ENCODE data around the gene GIGYF1.

Gene GIGYF1

GRCh38 chr7:100683659-100684533 lies 10.2 kb downstream of the GIGYF1 start:
- DNase-seq = no peak

DNA sequence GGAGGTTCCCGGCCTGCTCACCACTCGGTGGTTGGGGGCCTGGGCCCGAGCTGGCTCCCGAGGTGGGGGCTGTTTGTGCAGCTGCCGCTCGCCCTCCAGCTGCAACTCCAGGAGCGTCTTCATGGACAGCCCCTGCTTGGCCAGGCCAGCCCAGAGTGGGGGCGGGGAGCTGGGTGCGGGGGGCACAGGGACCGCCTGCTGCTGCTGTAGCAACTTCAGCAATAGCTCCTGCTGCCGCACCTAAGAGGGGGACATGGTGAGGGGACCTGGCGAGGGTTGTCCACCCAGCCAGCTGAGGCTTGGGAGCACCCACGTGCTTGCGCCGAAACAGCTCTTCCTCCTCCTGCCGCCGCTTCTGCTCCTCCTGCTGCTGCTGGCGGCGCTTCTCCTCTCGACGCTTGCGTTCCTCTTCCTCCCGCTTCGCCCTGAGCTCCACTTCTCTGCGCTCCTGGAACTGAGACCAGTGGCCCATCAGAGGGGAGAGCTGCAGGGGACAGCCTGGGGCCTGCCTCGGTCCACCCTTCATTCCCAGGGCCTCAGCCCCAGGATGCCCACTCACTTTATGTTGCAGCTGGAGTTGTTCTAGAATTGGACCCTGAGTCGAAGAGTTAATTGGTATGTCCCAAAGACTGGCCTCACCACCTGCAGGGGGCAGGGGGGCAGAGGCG lies 10.9 kb downstream of the GIGYF1 start:
- DNase-seq = no peak

DNA sequence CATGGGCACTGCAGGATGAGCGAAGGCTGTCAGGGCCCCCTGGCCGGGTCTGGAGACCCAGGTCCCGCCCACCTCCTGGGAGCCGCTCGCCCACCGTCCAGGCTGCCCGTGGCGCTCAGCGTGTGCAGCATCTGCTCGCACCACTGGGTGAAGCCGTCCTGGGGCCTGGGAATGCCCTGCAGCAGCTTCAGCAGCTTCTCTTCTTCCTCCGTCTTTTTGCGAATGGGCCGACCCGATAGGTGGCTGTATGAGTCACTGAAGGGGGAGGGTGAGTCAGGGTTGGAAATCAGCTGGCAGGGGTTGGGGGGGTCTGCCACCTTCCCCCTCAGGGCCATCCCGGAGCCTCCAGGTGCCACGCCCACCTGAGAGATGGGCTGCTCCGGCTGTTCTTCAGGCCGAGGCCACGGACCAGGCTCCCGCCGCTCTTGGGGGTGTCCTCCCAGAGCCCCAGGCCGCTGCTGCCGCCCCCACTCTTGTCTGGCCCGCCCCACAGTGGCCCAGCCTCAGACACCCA lies 11.8 kb downstream of the GIGYF1 start:
- DNase-seq = peak; percentile 34

- no peak for DNase-seq
Observed at GRCh38 chr7:100681491-100682227, 12.4 kb downstream of the GIGYF1 start.

- DNase-seq = no peak
Observed at GRCh38 chr7:100680576-100681271, 13.3 kb downstream of the GIGYF1 start.

- no peak for DNase-seq
Observed at GRCh38 chr7:100679927-100680575, 14.0 kb downstream of the GIGYF1 start.

- DNase-seq = no peak
Observed at GRCh38 chr7:100679129-100679926, 14.7 kb downstream of the GIGYF1 start.

DNA sequence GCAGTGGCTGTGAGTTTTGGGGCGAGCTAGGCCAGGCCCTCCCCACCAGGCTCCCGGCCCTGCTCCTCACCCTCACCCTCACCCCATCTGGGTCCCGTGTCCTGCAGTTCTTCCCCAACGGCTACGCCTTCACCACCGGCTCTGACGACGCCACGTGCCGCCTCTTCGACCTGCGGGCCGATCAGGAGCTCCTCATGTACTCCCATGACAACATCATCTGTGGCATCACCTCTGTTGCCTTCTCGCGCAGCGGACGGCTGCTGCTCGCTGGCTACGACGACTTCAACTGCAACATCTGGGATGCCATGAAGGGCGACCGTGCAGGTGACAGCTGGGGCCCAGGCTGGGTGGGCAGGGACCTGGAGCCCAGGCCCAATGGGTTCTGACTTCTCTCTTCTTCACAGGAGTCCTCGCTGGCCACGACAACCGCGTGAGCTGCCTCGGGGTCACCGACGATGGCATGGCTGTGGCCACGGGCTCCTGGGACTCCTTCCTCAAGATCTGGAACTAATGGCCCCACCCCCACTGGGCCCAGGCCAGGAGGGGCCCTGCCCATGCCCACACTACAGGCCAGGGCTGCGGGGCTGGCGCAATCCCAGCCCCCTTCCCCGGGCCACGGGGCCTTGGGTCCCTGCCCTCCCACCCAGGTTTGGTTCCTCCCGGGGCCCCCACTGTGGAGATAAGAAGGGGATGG lies 15.6 kb downstream of the GIGYF1 start:
- DNase-seq = no peak

GRCh38 chr7:100677308-100678267 lies 16.5 kb downstream of the GIGYF1 start:
- no peak for DNase-seq

DNA sequence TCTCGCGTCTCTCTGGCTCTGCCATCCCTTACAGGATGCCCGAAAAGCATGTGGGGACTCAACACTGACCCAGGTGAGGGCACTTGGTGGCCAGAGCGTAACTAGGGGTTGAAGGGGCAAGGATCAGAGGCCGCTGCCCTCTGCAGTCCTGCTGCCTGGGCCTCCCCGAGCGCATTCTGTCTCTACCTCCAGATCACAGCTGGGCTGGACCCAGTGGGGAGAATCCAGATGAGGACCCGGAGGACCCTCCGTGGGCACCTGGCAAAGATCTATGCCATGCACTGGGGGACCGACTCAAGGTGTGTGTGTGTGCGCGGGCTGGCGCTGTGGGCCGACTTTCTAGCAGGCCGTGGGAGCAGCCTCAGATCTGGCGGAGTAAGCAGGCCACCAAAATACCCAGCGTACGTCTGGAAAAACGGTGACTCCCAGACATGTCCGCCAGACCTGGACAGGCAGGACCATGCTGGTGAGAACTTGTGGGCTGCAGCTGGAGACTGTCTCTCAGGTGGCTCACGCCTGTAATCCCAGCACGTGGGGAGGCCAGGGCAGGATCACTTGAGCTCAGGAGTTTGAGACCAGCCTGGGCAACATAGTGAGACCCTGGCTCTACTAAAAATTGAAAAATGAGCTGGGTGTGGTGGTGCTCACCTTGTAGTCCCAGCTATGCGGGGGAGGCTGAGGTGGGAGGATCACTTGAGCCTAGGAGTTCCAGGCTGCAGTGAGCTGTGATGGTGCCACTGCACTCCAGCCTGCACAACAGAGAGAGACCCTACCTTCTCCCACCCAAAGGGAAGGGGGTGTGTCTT lies 17.3 kb downstream of the GIGYF1 start:
- DNase-seq = no peak

- DNase-seq = peak; percentile 92
Observed at GRCh38 chr7:100675581-100676350, 18.3 kb downstream of the GIGYF1 start.

DNA sequence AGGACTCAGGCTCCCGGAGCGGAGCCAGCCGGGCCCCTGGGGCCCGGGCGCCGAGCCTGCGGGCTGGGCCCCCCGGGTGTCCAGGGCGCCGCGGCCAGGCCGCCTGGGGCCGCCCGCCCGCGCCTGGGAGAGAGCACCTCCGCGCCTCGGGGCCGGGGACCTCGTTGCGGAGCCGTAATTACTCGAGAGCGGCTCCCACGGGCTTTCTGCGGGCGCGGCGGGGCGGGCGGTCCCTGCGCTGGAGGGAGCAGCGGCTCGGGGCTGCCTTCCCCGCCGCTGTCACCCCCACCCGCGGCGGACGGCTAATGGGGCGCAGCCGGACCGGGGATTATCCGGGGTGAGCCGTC lies 19.0 kb downstream of the GIGYF1 start:
- peak; percentile 46 for DNase-seq

DNA sequence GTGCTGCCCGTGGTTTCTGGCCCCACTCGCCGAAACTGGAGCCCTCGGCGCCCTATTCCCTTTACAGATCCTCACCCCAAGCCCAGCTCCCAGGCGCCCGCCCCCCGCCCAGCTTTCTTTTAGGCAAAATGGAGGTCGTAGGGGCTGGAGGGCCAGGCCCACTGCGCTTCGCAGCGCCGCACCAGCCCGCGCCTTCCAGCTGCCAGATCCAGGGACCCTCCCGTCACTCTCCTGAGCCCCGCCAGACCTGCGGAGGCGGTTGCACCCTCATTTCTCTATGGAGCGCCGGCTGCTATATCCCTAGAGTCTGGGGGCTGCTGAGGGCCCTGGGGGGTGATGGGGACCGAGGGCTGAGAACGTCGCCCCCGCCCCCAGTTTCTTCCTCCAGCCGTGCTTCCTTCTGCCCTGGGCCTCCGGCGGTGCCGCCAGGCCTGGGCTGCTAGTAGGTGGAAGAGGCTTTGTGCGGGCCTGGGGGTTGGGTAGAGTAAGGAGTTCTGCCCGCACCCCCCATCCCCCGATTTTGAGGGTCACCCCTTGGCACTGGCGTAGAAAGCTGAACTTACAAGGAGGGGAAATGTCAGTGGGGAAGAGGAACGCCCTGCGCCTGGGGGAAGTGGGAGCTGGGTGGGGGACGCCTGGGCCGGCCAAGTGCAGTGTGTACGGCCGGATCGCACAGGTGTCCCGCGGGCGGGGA lies 19.5 kb downstream of the GIGYF1 start:
- DNase-seq = peak; percentile 41

DNA sequence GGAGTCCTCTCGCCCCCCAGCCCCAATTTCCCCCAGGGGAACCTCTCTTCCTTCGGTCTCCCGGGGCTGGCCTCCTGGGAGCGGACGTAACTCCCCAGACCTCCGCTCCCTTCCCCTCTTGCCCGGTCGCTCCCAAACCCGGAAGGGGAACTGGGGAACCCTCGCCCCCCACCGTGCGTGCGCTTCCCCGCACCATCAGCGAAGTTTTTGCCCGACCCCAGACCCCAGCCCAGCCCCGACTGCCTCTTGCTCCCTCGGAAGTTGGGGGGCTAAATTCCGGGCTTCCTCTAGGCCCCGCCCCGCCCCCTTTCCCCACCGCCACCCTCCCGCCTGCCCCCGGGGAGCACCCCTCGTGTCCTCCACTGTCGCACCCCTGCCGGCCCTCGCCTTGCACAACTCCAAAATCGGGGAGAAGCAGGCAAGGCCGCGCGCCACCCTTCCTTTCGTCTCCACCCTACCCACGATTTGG lies 20.1 kb downstream of the GIGYF1 start:
- peak; percentile 63 for DNase-seq

GRCh38 chr7:100673302-100673941 lies 20.6 kb downstream of the GIGYF1 start, which contains the start of gene GNB2:
Gene GNB2 (plus strand): TSS chr7:100673740. CDS start chr7:100676266, 2,526 bp downstream.
- peak; percentile 99 for DNase-seq
